NCI-H1105 (cell line): Measurements from ENCODE around the gene MYF6.

Experiments used
- DNase-seq: peaks from one replicate; lab custom pipeline; 2025; lab: John Stamatoyannopoulos, UW

The MYF6 gene

DNA sequence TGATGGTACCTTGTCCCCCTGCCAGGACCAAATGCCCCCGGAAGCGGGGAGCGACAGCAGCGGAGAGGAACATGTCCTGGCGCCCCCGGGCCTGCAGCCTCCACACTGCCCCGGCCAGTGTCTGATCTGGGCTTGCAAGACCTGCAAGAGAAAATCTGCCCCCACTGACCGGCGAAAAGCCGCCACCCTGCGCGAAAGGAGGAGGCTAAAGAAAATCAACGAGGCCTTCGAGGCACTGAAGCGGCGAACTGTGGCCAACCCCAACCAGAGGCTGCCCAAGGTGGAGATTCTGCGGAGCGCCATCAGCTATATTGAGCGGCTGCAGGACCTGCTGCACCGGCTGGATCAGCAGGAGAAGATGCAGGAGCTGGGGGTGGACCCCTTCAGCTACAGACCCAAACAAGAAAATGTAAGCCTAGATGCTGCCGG, 410 bp downstream of the MYF6 start:
- no peak for DNase-seq

DNA sequence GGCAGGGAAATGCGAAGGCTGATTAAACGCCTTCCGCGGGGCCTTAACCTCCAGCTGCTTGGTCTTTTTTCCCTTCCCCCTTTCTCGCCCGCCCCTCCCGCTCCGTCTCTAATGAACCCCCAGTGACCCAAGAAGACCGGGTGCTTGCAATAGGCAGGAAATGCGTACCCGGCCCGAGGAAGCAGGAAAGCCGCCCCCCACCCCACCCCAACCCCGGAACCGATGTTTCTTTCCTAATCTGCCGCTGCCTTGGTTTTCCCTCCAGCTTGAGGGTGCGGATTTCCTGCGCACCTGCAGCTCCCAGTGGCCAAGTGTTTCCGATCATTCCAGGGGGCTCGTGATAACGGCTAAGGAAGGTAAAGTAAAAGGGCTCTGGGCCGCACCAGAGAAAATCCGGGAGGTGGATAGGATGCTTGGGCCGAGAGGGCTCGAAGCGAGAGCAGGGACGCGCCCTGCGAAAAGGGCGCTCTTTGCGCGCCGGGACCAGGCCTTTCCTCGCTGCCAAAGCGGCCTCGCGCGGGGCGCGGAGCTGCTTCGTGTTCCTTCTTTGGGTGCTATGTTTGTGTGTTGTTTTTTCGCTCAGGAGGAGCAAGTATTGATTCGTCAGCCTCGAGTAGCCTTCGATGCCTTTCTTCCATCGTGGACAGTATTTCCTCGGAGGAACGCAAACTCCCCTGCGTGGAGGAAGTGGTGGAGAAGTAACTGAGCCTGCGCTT, 983 bp downstream of the MYF6 start:
- DNase-seq: no peak

GRCh38 chr12:80708975-80709328, 1.5 kb downstream of the MYF6 start:
- DNase-seq: no peak

DNA sequence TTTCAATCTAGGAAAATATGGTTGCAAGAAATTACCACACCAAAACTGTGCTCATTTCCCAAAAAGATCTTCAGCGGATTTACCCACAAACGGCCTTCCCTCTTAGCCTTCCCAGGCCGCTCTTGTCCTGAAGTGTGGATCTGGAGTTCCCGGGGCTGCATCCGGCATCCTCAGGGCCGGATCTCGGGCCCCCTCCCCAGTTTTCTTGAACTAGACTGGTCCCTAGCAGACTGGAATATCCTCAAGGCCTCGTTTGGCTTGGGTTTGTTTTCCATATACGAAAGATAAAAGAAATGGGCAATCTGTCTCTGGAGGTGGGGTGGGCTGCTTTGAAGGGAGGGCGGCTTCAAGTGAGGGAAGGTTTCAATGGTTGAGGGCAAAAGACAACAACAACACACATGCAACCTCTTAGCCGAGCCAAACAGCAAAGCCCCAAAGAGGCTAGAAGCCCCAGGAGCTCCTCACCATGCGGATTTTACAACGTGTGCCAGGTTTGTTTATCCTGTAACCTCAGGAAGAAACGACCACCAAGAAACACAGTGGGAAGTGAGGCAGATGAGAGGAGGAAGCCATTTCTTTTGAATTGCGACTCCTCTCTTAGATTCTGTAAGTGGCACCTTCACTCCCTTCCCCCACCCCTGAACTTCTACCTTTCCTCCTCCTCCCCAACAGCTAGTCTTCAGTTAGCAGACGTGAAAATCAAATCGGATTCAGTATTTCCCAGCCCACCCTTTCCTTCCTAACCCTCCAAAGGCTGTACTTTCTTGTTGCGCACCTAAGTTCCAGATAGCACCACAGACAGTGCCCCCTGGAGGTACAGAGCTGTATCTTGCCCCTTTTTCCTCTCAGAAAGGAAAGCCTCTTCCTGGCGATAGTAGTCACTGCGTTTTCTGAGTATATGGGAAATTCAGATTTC, 2.6 kb downstream of the MYF6 start:
- no peak for DNase-seq

- no peak for DNase-seq
These were observed 3.5 kb downstream of the MYF6 start for GRCh38 chr12:80710727-80711449.

DNA sequence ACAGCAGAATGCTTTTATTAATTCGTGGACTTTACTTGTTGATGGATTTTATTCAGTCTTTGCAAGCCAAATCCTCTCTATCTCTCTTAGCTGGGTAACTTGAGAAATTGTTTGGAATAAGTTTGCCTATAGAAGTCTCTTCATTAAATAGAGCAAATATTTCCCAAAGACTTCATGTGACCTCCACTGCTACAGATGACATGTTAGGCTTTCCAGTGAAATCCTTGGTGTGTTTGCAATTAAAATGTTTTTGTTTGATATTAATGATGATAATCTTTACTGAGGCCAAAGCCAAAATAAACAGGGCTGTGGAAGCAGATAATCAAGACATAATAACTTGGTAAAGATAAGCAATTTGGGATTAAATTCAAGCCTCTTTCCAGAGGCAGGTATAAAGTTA, 4.4 kb downstream of the MYF6 start:
- no peak for DNase-seq

DNA sequence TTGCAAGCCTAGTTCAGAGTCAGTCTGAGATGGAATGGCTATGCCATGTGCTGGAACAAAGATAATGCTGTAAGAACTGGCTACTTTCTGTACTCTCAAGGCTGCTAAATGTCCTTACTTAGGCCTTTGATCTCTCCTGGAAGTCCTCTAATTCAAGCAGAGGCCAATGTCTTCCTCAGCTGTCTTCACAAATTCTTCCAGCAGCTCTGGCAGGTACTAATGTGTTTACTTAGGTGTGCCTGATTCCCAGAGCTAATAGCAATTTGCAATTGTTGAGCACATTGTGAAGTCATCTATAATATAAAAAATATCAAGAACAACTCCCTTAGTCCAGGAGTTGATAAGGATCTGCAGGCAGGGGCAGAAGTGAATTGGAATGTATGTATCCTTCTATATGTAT, 5.4 kb downstream of the MYF6 start:
- no peak for DNase-seq

GRCh38 chr12:80713419-80713818, 6.0 kb downstream of the MYF6 start:
- no peak for DNase-seq

DNA sequence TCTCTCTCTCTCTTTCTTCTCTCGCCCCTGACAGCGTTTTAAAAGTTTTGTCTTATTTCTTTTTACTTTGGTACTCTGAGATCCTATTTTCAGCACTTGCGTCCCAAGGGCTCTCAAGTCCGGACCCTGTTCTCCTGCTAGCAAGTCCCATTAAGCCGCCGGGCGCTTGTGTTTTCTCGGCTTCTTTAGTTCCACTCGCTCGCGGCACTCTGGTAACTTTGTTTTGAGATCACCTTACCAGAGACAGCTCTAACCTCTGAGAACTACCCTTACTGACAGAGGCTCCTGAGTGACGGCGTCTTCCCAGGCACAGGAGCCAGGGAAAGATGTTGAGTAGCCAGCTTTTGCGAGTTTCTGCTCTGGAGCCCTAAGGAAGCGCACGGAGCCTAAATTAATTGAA, 6.6 kb downstream of the MYF6 start:
- no peak for DNase-seq

- DNase-seq: no peak
These were observed 7.4 kb downstream of the MYF6 start for GRCh38 chr12:80714846-80715245.

- DNase-seq: no peak
These were observed 8.3 kb downstream of the MYF6 start for GRCh38 chr12:80715713-80716249.

DNA sequence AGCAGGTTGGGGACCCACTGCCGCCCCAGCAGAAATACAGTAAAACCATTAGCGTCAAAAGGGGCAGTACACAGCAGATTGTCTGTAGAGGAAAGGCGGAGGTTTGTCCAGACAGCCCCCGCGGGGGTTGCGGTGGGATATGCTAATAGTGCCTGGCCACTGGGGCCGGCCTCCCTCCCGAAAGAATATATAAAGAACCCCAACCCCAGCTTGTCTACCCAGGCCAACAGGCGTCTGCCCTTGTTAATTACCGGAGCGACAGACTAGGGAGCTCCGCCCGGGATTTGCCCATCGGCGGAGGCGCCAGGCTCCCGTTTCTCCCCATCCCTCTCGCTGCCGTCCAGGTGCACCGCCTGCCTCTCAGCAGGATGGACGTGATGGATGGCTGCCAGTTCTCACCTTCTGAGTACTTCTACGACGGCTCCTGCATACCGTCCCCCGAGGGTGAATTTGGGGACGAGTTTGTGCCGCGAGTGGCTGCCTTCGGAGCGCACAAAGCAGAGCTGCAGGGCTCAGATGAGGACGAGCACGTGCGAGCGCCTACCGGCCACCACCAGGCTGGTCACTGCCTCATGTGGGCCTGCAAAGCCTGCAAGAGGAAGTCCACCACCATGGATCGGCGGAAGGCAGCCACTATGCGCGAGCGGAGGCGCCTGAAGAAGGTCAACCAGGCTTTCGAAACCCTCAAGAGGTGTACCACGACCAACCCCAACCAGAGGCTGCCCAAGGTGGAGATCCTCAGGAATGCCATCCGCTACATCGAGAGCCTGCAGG, 9.4 kb downstream of the MYF6 start, which contains the start of gene MYF5:
TSS of gene MYF5 (plus strand) at position 217 of the 774 bp plus-strand sequence. CDS start at position 369, 152 bp downstream.
- no peak for DNase-seq

GRCh38 chr12:80717856-80718255, 10.4 kb downstream of the MYF6 start:
- no peak for DNase-seq

- DNase-seq: no peak
These were observed 13.1 kb downstream of the MYF6 start for GRCh38 chr12:80720516-80720915.

GRCh38 chr12:80721326-80721725, 13.9 kb downstream of the MYF6 start:
- no peak for DNase-seq

DNA sequence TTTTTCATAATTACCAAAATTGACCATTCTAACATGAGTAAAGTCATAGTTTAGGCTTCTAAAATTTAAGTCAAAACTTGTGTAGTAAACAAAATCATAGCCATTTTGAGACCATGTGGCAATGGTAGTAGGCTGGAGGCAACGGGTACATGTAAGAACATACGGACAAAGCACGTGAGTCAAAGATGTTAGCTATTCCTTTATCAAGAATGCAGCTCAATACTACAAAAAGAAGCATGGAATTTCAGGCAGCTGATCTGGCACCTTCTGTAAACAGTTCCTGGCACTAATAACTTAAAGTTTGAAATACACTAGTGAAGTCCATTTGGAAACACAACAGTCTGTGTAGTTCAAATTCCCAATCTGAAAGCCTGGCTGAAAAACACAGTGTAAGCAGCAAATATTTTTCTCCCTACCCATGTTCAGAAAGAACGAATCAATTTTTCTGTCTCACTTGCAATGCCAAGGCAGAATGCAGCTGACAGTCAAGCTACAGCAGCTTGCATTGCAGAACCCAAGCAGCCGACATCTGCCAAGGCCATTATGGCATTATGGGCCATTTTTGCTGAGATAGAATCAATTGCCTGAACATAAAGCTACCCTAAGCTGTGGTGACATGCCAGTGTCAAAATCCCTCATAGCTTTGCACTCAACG, 38.5 kb downstream of the MYF6 start:
- no peak for DNase-seq

- DNase-seq: no peak
These were observed 40.4 kb downstream of the MYF6 start for GRCh38 chr12:80747800-80748199.

DNA sequence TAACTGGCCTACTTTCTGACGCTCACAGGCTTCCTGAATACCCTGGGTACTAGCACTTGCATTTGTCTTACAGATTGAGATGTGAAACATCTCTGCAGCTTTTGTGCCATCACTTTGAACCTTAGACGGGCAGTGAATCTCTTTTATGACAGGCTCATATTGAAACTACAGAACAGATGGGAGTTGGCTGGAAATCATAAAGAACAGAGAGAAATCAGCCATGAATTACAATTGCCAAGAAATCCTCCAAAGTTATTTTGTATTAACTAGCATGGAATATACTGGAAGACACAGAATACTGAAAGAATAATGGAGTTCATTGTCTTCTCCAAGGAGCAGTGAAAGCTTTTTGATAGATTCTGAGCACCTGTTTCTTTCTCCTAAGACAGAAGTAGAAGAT, 42.0 kb downstream of the MYF6 start:
- no peak for DNase-seq

GRCh38 chr12:80752464-80752863, 45.0 kb downstream of the MYF6 start:
- DNase-seq: no peak

GRCh38 chr12:80754274-80754673, 46.8 kb downstream of the MYF6 start:
- no peak for DNase-seq

DNA sequence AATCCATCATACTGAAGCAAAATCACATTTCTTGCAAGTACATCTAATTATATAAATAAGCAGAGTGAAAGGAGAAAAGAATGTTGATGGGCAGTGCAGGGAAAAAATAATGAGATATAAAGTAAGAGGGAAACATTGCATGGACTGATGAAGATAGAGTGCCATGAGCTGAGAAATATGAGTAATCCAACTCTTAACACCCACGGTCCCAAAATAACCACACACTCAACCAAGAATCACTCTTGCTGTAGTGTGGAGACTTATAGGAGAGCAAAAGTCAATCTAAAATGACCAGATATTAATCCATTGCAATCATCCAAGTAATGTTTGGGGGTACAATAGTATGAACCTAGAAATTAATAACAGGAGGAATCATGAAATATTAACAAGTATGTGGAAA, 49.4 kb downstream of the MYF6 start:
- no peak for DNase-seq
